Activated B cell treated with CpG ODN at 0.5 μM for 24 hours (primary cell): ENCODE data around the gene SYNJ2. TPM values are rescaled to one million over a fixed set of nuclear protein-coding genes. Genes with fewer than 3 reads are reported as not detected.

ENCODE experiments used
- ATAC-seq: fragments of 200-7000 bp; cut with Tn5 transposase; one replicate; pipeline ENCODE4 v1.10.0; 2021; ENCODE audit warnings: low read depth, mild to moderate bottlenecking, moderate library complexity
- CTCF ChIA-PET: fragments of 350-600 bp; sonication (Branson Sonifier 250); formaldehyde crosslinking; loops from one replicate; lab custom pipeline; 2021; ENCODE audit warnings: antibody characterized with exemption; lab: Charles Lee
- POLR2A ChIA-PET: fragments of 350-600 bp; sonication (Branson Sonifier 250); formaldehyde crosslinking; loops from one replicate; lab custom pipeline; 2021; ENCODE audit warnings: antibody characterized with exemption; lab: Charles Lee
- DNase-seq: peaks from one replicate; pipeline ENCODE4 v3.0.0; 2022
- H3K27ac Mint-ChIP-seq: one replicate; pipeline ENCODE4 v1.8.0; 2020; ENCODE audit warnings: mixed read lengths
- H3K27me3 Mint-ChIP-seq: one replicate; pipeline ENCODE4 v1.8.0; 2021; ENCODE audit warnings: mixed read lengths
- H3K36me3 Mint-ChIP-seq: one replicate; pipeline ENCODE4 v1.8.0; 2021; ENCODE audit warnings: low read depth, mixed read lengths
- H3K4me1 Mint-ChIP-seq: one replicate; pipeline ENCODE4 v1.8.0; 2021; ENCODE audit warnings: mixed read lengths
- H3K4me3 Mint-ChIP-seq: one replicate; pipeline ENCODE4 v1.8.0; 2020; ENCODE audit warnings: mild to moderate bottlenecking, mixed read lengths
- H3K9me3 Mint-ChIP-seq: one replicate; pipeline ENCODE4 v1.8.0; 2020; ENCODE audit warnings: mixed read lengths
- intact Hi-C: fragments of 100-400 bp; cut with micrococcal nuclease; formaldehyde crosslinking; loops from one replicate; pipeline ENCODE4 v1.15.1; 2024
- total RNA-seq: library from RNA; stranded (reverse); gene quantifications from 2 replicates; pipeline ENCODE4 v1.2.3, GENCODE V29; 2022
- TF ChIP-seq, protein P1 (sequence below): fragments of 200-600 bp; IDR thresholded peaks from one replicate; pipeline ENCODE4 v1.8.0; 2022; ENCODE audit warnings: antibody characterized with exemption, mild to moderate bottlenecking

The SYNJ2 gene
- total RNA-seq, 1 donor from 2014 or later, result 25.0 TPM

DNA sequence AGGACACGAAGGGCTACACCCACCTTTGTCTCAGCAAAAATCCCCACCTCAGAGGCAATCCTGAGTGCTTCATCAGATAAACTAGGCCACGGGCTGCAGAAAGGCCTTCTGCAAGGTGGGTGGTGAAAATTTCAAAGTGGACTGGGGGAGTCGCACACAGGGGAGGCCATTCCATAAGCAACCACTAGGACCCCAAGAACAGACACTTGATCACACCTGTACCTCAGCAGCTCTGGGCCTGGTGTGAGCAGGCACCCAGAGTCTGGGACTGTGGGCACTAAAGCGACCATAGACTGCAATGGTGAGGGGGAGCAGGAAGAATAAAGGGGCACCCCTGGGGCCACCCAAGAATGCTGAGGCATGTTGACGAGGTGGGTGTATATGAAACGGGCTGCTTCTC lies 133.8 kb downstream of the SYNJ2 start:
- TF ChIP-seq, protein P1, sequence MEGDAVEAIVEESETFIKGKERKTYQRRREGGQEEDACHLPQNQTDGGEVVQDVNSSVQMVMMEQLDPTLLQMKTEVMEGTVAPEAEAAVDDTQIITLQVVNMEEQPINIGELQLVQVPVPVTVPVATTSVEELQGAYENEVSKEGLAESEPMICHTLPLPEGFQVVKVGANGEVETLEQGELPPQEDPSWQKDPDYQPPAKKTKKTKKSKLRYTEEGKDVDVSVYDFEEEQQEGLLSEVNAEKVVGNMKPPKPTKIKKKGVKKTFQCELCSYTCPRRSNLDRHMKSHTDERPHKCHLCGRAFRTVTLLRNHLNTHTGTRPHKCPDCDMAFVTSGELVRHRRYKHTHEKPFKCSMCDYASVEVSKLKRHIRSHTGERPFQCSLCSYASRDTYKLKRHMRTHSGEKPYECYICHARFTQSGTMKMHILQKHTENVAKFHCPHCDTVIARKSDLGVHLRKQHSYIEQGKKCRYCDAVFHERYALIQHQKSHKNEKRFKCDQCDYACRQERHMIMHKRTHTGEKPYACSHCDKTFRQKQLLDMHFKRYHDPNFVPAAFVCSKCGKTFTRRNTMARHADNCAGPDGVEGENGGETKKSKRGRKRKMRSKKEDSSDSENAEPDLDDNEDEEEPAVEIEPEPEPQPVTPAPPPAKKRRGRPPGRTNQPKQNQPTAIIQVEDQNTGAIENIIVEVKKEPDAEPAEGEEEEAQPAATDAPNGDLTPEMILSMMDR, result no peak
- ChIA-PET CTCF (no interaction called here), POLR2A (no interaction called here)
- DNase-seq, result no peak
- intact Hi-C loops, result no loop called here
- no peak for ATAC-seq
- Mint-ChIP-seq H3K4me3 (no peak overlapping the region), H3K27ac (no peak overlapping the region), H3K9me3 (no peaks in the 10 kb centered on the region), H3K36me3 (peaks cover 37% of the 10 kb centered on the region), H3K27me3 (no peaks in the 10 kb centered on the region), H3K4me1 (no peaks in the 10 kb centered on the region)

DNA sequence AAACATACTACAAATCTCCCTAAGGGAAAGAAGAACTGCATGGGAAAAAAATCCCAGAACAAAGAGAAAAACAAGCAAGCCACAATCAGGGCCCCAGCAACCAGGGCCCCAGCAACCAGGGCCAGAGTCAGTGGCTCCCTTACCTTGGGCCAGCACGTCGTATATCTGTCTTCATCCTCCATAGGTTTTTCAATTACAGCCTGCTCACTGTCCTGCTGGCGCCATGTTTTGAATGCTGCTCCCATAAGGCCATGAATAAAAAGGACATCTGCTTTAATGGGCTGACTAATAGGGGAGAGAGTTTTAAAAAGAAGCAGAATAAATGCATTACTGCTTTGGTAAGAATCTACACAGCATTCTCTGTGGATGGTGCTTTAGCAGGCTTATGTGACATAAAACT lies 137.2 kb downstream of the SYNJ2 start:
- Mint-ChIP-seq H3K27ac (no peak overlapping the region), H3K4me1 (no peaks in the 10 kb centered on the region), H3K27me3 (no peaks in the 10 kb centered on the region), H3K4me3 (no peak overlapping the region), H3K36me3 (peaks cover 25% of the 10 kb centered on the region), H3K9me3 (no peaks in the 10 kb centered on the region)
- intact Hi-C loops, result no loop called here
- CTCF ChIA-PET, result no interaction called here
- DNase-seq (no peak), ATAC-seq (no peak)
- POLR2A ChIA-PET, result no interaction called here
- TF ChIP-seq, protein P1, result no peak

DNA sequence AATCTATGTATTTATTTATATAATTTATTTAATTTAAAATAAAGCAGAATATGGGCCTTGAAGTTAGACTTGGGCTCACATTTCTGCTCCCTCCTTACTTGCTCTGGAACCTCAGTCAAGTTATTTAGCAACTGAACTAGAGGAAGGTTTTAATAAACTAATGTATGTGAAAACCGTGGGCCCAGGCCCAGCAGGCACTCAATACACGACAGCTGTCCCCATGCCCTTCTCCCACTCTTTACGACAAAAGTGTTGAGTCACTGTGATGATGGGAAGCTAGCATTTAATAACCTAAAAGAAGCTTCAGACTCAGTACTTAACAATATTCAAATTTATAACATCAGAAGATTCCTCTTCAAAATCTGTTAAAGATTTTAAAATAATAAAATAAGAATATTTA lies 139.7 kb downstream of the SYNJ2 start:
- no peaks in the 10 kb centered on the region for H3K27me3 Mint-ChIP-seq
- ChIA-PET POLR2A (no interaction called here), CTCF (no interaction called here)
- ATAC-seq (no peak), DNase-seq (no peak)
- no peak overlapping the region for H3K27ac Mint-ChIP-seq
- TF ChIP-seq, protein P1, result no peak
- intact Hi-C loops, result no loop called here
- H3K4me3 Mint-ChIP-seq, result no peak overlapping the region
- H3K9me3 Mint-ChIP-seq, result no peaks in the 10 kb centered on the region
- H3K36me3 Mint-ChIP-seq, result peaks cover 20% of the 10 kb centered on the region
- no peaks in the 10 kb centered on the region for H3K4me1 Mint-ChIP-seq

DNA sequence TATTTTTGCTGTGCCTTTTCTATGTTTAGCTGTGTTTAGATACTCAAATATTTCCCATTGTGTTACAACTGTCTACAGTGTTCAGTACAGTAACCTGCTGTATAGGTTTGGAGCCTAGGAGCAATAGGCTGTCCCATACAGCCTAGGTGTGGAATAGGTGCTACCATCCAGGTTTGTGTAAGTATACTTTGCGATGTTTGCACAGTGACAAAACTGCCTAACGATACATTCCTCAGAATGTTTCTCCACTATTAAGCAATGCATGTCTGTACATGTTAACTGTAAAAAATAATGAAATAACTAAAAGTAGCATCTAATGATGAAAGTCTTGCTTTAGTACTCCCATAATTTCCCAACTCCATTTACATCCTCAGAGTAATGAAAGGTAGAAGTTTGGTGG lies 140.4 kb downstream of the SYNJ2 start:
- TF ChIP-seq, protein P1, result no peak
- CTCF ChIA-PET, result no interaction called here
- Mint-ChIP-seq H3K27ac (no peak overlapping the region), H3K4me1 (no peaks in the 10 kb centered on the region), H3K36me3 (peaks cover 18% of the 10 kb centered on the region), H3K27me3 (no peaks in the 10 kb centered on the region), H3K4me3 (no peak overlapping the region), H3K9me3 (no peaks in the 10 kb centered on the region)
- intact Hi-C loops, result no loop called here
- POLR2A ChIA-PET, result no interaction called here
- ATAC-seq (no peak), DNase-seq (no peak)

DNA sequence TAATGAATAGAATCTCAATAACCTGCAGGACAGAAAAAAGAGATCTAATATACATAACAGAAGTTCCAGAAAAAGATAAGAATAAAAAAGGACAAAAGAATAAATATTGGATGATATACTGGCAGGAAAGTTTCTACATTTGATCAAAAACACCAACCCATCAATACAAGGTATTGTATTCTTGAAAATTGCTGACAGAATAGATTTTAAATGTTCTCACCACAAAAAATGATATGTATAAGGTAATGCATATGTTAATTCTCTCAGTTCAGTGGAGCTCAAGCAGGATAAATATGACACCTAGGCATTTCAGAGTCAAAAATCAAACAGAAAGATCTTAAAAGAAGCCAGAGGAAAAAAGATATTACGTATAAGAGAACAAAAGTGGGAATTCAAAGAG lies 142.6 kb downstream of the SYNJ2 start:
- Mint-ChIP-seq H3K4me3 (no peak overlapping the region), H3K27ac (no peak overlapping the region), H3K9me3 (no peaks in the 10 kb centered on the region), H3K36me3 (peaks cover 11% of the 10 kb centered on the region), H3K27me3 (no peaks in the 10 kb centered on the region), H3K4me1 (no peaks in the 10 kb centered on the region)
- ChIA-PET POLR2A (no interaction called here), CTCF (no interaction called here)
- intact Hi-C loops, result no loop called here
- DNase-seq (no peak), ATAC-seq (no peak)
- TF ChIP-seq, protein P1, result no peak
